CD4-positive, alpha-beta T cell treated with Interleukin-15 for 1 hour (primary cell): Measurements from ENCODE around the gene METTL16.

Experiments used
- DNase-seq: peaks from one replicate; pipeline ENCODE4 v3.0.0-alpha.2; 2020

METTL16 gene

DNA sequence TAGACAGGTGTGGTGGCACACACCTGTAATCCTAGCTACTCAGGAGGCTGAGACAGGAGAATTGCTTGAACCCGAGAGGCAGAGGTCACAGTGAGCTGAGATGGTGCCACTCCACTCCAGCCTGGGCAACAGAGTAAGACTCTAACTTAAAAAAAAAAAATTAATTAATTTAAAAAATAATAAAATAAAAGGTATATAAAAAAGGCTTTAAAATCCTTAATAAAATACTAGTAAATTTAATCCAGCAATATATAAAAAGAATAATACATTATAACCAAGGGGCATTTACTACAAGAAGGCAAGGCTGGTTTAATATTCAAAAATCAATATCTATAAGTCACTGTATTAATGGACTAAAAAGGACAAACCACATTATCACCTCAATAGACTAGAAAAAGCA, 66.0 kb downstream of the METTL16 start:
- DNase-seq = no peak

DNA sequence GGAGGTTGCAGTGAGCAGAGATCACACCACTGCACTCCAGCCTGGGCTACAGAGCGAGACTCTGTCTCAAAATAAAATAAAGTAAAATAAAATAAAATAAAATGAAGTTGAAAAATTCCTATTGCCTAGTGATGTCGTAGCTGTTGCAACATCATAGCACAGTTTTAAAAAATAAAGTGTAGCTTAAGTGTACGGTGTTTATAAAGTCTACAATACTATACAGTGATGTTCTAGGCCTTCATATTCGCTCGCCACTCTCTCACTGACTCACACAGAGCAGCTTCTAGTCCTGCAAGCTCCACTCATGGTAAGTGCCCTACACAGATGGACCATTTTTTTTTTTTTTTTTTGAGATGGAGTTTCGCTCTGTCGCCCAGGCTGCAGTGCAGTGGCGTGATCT, 67.3 kb downstream of the METTL16 start:
- DNase-seq = no peak

DNA sequence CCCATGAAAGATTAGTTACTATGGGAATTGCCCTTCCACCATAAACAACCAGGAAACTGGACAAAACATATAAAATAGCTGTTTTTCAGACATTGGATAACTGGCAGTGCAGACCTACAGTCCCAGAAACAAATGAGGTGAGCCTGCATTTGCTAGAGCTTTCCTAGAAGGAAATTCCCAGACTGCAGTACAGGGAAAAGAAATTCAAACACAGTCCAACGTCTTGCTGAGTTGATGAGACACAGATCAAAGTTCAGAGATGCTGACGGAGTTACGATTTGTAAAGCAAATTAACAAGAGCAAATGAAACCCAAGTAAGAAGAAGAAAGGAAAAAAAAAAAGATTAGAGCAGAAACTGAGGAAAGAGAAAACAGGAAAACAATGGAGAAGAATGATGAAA, 69.5 kb downstream of the METTL16 start:
- DNase-seq = no peak

- DNase-seq = no peak
Measured at GRCh38 chr17:2440930-2441329, 70.8 kb downstream of the METTL16 start.

- peak; percentile 57 for DNase-seq
Measured at GRCh38 chr17:2439997-2440396, 71.7 kb downstream of the METTL16 start.

DNA sequence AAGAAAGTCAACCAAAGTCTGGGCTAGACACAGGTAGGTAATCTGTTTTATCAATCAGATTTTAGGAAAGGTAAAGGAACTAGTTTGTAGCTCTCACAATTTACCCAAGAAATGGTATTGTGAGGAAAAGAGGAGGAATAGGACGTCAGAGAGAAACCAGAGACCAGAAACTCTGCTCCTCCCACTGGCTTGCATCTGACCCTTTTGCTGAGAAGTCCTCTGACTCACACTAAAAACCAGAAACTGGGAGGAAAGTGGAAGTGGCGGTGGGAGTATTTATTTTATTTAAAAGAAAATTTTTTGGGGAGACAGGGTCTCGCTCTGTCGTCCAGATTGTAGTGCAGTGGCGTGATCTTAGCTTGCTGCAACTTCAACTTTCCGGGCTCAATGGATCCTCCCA, 72.9 kb downstream of the METTL16 start:
- peak; percentile 30 for DNase-seq

GRCh38 chr17:2436316-2436905, 75.3 kb downstream of the METTL16 start:
- DNase-seq = no peak

DNA sequence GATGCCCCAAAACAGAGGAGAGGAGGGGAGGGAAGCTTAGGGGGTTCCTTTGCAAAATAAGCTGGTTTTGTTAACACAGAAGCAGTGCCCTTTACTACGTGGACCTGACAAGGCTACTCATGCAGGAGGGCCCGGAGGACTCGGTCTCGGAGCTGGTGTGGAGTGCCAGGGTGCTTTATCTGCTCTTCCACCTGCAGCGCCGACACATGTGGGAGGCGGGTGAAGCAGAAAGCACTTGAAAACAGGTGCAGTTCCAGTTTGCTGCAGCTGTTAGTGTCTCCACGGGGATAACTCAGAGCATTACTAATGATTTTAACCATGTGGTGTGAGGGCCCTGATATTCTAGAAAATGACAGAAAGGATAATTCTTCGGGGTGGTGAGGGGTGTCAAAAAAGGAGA, 75.8 kb downstream of the METTL16 start:
- DNase-seq = no peak

DNA sequence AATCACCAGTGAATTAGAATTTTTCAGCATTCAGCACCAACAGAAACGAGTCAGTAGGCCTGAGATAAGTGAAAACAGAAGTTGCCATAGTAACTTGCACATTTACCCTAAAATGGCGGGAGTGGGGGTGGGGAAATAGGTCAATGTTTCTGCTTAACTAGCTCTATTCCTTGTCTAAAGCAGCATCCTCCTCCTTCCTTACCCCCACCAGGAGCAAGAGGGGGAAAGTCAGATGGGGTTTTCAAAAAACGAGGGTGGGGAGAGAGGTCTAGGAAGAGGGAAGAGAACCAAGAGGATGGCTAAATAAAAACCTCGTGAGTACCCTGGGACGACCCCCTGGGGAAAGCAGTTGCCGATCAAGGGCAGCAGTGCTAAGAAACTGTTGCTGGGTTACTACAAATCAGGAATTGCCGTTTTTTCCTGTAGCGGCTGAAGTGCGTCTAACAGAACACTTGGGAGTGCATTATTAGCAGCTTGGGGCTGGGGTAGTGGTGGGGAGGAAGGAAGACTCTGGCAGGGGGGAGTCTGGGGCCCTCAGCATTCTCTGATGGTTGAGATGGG, 76.4 kb downstream of the METTL16 start:
- no peak for DNase-seq

GRCh38 chr17:2433696-2434095, 78.0 kb downstream of the METTL16 start:
- no peak for DNase-seq

- DNase-seq = no peak
Measured at GRCh38 chr17:2427910-2428309, 83.8 kb downstream of the METTL16 start.

GRCh38 chr17:2427215-2427614, 84.5 kb downstream of the METTL16 start:
- DNase-seq = no peak

GRCh38 chr17:2423271-2423670, 88.4 kb downstream of the METTL16 start:
- DNase-seq = no peak

GRCh38 chr17:2421315-2422147, 90.2 kb downstream of the METTL16 start:
- DNase-seq = no peak

DNA sequence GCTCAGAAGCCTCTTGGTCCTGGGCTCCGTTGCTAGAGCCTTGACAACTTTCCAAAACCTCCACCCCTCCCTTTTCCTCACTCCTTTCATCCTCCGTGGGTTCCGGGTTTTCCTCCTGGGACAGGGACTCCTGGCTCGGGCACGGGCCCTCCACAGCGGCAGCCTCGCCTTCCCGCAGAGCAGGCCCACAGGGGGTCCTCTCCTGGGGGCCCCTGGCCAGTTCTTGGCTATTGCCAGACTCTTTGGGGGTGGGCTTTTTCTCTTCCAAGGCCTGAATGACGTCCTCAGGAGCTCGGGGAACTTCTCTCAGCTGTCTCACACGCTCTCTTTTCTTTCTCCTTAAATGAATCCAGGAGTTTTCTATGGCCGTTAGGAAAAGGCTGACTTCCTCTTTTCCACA, 91.5 kb downstream of the METTL16 start:
- DNase-seq = no peak

GRCh38 chr17:2419486-2419885, 92.2 kb downstream of the METTL16 start:
- no peak for DNase-seq

- no peak for DNase-seq
Measured at GRCh38 chr17:2418572-2418971, 93.1 kb downstream of the METTL16 start.

DNA sequence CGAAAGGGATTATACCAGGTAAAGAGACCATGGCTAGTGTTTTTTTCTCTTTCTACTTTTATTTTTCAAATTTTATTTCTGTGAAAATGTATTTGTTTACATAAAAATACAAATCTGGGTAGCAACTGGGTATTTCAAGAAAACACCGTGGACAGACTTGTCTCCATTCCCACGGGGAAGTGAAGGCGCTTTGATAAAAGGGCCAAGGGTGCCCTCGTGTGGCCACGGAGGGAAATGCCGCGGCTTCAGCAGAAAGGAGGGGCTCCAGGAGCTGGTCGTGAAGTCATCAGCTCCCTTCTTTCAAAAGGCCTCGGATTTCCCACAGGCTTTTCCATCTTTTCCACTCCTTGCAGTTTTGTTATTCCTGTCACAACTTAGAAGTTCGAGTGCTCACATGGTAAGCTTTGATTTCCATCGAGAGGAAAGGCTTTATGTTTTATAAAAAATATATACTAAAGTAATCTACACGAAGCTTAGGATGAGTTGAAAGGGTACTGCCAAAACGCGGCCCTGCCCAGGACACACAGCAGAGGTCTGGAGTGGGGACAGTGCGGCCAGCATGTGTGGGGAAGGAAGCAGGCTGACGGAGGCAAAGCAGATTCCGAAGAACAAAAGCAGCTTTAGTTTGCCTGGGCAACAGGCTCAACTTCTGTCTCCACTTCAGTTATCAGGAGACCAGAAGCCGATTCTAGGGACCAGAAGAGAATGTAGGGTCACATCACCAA, 95.5 kb downstream of the METTL16 start:
- peak; percentile 83 for DNase-seq

GRCh38 chr17:2415081-2415480, 96.6 kb downstream of the METTL16 start:
- DNase-seq = no peak

GRCh38 chr17:2414446-2415064, 97.1 kb downstream of the METTL16 start:
- DNase-seq = no peak

DNA sequence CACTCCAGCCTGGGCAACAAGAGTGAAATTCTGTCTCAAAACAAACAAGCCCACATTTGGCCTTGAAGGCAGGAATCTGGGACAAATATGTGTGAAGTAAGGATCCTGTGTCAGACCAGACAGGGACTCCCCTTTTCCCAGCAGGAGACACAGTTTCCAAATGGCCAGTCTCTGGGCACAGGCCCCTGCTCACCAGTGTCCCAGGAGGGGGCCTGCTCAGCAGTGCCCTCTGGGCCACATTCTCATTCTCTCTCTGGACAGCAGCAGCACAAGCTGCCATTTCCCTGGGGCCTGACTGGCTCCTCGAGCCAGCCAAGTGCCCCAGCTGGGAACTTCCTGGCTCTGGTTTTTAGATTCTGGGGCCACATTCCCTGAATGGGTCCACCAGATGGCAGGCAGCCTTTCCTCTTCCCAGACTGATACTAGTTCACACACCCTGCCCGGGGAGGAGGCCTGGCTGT, 99.1 kb downstream of the METTL16 start:
- DNase-seq = no peak

DNA sequence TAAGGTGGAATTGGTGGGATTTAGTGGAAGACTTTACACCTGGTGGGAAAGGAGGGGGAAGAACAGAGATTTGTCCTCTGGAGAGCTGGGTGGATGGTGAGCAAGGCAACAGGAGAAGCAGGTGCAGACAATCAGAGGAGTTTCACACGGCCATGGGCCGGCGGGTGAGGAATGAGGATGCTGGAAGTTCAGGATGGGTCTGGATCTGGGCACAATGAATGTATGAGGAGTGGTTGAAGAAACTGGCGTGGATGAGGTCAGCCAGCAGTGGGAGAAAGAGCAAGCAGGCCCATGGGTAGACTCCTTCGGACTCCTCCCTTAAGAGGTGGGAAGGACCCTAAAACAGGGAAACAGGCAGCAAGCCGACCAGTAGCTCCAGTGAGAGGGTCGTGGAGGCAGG, 100.7 kb downstream of the METTL16 start:
- DNase-seq = no peak
